EL (cell line): ENCODE measurements around the gene RYK.
"Not testable (repeated sequence)": the region's sequence is repeated elsewhere in the genome, so short reads cannot be mapped to it uniquely, and the experiment has no call there.

Experiments
- DNase-seq: peaks from one replicate; pipeline ENCODE4 v3.0.0-alpha.2; 2016

RYK gene

DNA sequence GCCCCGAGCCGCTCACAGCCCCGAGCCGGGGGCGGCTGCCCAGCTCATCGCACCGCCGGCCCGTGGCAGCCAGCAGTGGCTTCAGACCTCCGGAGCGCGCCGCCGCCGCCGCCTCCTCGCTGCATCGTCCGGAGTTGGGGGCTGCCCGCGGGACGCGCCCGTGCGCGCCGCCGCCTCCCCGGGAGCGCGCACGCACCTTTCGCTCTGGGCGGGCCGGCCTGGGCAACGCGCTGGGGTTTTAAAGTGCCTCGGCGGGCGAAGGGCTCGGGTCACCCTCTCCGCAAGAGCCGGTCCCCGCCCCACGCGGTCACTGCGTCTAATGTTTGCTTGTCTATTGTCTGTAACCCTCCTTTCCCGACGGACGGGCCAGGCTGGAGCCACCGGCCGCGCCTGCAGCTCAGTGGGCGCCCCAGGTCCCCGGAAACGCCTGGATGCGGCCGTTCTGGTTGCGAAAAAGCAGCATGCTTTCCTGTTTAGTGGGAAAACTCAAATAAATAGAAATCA, at the start of gene RYK:
TSS of gene RYK (minus strand) at position 143 of the 504 bp plus-strand sequence. CDS start 205 bp downstream, outside the sequence.
- DNase-seq, result peak; percentile 81

DNA sequence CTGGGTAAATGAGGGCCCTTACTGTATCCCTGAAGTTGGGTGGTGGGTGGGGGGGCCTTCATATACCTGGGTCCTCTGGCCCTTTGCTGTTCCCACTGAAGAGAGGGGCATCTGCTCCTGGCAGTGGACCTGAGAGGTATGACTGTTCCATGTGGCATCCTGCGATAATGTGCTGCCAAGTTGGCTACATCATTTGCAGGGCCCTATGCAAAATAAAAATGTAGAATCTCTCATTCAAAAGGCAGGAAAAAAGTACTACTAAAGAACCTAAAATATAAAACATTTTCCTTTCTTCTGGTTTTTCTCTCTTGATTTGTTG, 49.2 kb upstream of the RYK start:
- DNase-seq, result no peak

DNA sequence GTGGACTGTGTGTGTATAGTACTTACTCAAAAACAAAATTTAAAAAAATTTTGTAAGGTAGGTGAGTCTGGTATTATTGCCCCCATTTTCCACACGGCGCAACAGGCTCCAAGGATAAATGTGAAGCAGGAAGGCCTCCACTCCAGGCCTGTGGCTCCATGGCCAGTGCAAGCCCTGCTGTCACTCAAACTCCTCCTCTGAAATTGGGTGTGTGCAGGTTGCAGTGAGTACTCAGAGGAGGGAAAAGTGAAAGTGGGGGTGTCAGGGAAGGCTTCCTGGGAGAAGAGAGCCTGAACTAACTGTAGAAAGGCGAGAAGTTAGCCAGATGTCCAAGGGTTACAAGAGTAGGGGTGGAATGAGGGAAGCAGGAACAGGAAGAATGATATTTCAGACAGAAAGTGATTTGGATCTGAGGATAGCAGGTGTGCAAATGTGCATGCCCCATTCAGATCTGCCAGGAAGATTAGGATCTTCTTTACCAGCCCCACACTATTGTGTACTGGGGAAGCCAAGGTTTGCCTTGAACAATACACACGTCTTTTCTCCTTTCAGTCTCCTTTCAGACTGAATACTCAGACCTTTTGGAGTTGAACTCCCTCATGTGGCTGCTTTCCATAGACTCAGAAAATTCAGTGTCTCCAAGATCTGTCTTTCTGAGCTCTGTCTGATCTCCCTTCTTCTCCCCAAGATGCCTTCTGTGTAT, 48.7 kb upstream of the RYK start:
- no peak for DNase-seq

DNA sequence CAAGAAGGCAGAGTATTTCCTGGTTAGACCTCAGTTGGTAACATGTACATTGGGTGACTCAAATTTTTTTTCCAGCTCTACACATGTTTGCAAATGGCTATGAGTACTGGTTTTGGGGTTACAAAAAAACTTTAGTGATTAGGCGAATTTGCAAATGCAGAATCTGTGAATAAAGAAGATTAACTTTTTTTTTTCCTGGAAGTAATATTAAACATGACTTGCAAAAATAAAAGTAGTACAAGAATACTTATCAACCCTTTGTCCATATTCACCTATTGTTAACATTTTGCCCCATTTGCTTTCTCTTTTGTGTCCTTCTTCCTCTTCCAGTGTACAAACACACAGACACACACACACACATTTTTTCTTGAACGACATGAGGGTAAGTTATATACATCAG, 47.6 kb upstream of the RYK start:
- no peak for DNase-seq

DNA sequence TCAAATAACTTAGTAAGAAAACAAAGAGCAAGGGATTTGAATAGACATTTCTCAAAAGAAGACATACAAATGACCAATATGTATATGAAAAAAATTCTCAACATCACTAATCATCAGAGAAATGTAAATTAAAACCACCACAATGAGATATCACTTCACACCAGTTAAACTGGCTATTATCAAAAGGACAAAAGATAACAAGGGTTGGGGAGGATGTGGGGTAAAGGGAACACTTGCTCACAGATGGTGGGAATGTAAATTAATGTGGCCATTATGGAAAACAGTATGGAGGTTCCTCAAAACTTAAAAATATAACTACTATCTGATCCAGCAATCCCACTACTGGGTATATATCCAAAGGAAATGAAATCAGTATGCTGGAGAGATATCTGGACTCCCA, 46.0 kb upstream of the RYK start:
- DNase-seq, result no peak

DNA sequence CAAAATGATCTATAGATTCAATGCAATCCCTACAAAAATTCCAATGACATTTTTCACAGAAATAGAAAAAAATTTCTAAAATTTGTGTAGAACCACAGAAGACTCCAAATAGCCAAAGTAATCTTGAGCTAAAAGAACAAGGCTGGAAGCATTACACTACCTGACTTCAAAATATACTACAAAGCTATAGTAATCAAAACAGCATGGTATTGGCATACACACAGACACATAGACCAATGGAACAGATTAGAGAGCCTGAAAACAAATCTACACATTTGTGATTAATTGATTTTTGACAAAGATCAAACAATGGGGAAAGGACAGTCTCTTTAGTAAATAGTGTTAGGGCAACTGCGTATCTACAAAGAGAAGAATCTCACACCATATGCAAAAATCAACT, 45.3 kb upstream of the RYK start:
- DNase-seq, result no peak

DNA sequence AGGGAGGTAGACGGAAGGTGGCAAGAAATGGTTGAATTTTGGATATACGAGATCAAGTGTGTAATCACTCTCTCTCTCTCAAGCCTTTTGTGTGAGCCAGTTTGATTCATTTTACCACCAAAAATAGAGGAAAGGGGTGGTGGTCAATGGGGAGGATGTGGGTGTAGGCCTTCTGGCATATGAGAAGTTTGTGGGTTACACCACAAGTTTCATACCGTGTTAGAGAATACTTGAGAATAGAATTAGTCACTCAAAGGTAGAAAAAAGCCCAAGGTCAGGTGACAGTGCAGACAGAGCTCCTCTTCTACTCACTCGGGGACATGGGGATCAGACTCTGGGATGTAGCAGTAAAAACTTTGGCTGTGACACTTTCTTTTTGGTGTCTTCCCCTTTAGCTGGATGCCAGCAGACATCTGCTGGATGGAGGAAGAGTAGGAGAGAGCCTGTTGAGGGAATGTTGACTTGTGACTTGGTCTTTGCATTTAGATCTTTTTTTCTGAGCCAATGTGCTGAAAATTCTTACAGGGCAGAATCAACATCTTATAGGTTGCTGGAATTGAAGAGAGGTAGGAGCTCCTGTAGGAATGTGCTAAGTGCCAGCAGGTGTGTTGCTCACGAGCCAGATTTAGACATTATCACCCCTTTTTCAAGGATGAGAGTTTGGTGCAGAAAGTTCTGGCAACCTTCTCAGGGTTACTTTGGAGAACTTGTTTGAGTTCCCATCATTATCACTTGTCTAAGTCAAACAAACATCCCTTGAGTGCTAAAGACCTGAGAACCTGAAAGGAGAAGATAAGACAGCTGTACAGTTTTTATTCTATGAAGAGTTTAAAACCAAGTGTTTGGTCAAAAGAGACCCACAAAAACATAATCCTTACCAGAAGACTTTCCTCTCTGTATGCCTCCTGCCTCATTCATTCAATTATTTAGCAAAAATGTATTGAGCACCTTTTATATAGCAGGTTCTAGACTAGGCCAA, 43.9 kb upstream of the RYK start:
- no peak for DNase-seq

DNA sequence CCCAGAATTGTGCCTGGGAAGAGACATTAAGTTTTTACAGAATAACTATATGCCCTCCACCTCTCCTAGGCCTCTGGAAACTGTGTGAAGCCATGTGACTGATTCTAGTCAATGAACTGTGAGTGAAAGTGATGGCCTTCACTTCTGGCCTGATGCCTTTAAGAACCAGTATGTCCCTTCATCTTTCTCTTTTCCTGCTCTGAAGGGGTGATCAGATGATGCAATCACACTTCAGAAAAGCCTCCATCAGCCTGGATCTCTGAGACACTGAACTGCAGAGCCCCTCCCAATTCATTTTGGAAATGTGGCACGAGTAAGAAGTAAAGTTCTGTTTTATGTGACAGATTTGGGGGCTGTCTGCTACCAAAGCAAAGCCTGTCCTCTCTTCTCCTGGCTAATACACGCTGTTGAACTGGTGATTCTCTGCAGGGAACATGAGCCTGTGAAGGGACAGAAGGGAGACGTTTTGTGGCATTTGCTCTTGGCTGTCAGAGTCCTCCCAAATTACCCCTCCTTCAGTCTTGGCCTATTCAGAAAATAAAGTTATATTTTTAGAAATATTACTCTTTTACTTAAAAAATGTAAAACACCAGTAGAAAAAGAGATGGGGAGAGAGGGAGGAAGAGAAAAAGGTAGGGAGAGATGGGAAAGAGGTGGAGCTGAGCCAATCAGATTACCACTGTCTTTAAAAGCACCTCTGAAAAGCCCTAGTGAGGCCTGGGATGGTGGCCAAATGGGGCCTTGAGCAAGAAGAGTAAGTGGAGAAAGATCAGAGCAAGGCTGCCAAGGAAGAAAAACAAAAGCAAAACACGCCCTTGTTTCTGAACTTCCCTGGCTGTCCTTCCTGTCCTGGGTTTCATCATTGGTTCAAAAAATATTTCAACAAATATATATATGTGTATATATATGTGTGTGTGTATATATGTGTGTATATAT, 40.9 kb upstream of the RYK start:
- peak; percentile 46 for DNase-seq

DNA sequence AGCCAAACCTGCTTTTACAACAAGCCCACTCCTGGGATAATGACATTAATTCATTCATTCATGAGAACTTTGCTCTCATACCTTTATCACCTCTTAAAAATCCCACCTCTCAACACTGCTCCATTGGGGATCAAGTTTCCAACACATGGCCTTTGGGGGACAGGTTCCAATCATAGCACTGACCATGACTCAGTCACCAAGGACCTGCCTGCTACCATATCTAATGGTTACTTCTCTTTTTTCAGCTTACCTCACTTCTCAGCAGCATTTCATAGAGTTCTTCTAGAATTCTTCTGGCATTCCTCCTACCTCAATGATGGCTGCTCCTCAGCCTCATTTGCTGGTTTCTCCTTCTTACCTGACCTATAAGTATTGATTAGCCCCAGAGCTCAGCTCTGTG, 36.9 kb upstream of the RYK start:
- no peak for DNase-seq

DNA sequence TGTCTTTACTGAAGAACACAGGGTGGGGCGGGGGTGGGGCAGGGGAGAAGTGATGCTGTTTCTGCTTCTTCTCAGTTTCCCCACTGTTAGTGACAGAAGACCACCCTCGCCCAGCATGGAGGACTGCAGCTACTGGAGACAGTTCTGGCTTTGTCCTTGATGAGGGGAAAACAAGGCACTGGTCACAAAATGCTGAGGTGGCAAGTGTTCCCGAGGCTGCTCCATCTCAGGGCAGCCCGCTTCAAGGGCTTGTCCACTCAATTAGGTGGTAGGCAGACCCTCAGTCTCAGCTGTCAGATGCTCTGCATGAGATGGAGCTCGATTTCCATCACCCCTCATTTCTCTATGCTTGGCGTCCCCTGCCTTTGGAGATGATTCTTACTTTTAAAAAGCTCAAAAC, 33.8 kb upstream of the RYK start:
- no peak for DNase-seq

DNA sequence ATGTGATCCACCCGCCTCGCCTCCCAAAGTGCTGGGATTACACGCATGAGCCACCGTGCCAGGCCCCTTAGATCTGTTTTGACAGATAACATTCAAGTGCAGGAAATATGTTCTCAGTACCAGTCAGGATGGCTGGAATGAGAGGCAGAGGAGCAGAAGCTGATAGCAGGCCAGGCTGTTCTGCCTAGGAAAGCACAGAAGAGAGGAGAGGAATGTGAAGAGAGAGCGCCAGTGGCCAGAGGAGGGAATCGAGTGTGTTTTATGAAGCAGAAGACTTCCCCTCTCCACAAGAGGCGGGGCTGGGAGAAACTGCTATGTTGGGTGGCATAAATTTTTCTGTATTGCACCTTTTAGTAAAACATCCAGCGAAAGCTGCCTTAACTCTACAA, 32.0 kb upstream of the RYK start:
- DNase-seq, result no peak

DNA sequence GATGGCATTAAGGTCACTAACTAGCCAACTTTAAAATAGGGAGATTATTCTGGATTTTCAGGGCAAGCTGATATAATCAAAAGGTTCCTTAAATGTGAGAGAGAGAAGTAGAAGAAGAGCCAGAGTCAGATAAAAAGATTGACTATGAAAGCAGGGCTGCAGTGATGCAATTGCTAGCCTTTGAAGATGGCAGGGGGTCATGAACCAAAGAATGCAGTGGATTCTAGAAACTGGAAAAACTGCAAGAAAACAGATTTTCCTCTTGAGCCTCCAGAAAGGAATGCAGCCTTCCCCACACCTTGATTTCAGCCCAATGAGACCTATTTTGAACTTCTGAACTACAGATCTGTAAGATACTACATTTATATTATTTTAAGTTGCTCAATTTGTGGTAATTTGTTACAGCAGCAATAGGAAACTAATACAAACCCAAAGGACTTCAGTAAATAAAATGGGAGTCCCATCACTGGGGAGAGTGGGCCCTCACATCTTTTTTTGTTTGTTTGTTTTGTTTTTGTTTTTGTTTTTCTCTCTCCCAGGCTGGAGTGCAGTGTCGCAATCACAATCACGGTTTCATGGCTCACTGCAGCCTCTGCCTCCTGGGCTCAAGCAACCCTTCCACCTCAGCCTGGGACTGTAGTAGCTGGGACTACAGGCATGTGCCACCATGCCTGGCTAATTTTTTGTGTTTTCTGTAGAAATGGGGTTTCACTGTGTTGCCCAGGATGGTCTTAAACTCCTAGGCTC, 31.4 kb upstream of the RYK start:
- no peak for DNase-seq

DNA sequence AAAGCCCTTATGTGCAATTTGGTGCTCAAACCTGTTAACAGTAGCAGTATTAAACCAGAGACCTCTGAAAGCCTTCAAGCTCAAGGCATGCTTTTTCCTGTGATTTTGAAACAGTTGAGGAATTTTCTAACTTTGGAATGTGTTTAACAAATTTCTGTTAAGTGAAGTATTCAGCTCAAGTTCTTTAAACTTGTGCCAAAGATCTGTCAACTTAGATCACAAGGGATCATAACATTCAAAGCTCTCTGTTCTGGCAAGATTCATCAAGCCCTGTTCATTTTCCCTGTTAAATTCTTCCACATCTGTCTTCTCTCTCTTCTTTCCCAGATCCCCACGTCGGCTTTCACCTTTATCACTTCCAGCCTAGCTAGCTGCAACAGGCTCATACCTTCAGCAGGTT, 28.8 kb upstream of the RYK start:
- no peak for DNase-seq

DNA sequence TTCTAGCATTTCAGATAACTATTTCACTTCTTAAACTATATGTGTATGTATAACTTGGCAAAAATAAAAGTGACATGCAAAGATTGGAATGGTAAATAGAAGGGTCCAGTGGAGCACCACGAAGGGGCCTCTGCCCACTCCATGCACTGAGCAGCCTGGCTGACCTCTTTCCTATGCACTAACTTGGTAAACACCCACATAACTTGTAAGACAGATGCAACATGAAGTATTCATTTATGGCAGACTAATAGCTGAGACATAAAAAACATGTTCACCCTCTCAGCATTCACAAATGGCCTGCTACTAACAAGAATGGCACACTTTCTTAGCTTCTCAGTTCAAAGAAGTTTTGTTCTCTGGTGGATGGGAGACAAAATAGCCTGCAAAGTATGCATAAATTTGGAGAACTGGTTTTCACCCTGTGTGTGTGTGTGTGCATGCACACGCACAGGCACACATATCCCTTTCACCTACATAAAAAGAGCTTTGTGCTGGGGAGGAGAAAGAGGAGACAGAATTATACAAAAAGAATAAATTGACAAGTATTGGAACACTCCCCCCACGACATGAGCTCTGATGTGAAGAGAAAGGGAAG, 26.5 kb upstream of the RYK start:
- DNase-seq, result no peak

DNA sequence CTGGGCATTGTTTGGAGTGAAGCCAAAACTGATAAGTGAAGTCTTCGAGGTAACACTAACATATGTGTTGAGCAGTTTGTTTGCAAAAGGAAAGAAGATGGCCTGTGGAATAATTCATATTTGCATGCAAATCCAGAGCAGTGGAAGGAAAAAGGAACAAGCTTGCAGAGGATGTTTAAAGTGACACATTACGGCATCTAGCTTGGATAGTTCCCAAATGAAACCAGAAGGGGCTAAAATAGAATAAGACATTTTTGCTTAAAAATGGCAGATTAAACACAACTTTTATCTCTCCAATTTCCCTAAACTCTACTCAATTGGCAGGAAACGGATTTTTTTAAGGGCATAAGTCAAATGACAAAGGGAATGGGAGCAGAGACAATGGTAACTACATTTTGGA, 25.4 kb upstream of the RYK start:
- DNase-seq, result no peak

DNA sequence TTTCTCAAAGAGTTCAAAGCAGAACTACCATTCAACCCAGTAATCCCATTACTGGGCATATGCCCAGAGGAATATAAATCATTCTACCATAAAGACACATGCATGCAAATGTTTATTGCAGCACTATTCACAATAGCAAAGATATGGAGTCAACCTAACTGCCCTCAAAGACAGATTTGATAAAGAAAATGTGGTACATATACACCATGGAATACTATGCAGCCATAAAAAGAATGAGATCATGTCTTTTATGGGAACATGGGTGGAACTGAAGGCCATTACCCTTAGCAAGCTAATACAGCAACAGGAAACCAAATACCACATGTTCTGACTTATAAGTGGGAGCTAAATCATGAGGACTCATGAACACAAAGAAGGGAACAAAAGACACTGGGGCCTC, 24.5 kb upstream of the RYK start:
- not testable (repeated sequence) for DNase-seq

DNA sequence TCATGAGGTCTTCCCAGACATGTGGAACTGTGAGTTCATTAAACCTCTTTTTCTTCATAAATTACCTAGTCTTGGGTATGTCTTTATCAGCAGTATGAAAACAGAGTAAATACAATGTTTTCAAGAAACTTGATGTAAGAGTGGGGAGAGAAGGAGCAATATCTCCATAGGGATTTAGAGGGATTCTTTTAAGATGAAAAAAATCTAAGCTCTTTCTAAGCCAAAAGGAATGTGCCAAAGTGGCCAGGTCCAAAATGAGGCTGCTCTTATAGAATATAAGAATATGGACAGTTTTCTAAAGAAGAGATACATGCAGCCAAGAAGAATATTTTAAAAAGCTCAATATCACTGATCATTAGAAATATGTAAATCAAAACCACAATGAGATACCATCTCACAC, 23.9 kb upstream of the RYK start:
- no peak for DNase-seq

DNA sequence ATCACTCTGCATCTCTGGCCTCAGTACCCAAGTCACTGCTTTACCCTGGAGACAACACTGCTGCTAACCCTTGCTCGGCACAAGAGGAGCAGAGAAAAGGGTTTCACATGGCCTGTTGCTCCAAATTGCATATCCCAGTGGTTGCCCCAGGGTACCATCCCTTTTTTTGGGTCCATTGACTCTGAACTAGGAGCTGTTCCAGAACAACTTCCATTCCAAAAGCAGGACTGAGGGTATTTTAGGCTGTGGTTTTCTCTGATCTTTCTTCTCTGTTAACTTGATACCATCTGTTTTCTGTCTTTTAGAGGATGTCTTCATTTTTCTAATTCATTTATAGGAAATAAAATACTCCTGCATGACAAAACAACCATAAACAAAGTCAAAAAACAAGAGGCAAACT, 17.3 kb upstream of the RYK start:
- no peak for DNase-seq

DNA sequence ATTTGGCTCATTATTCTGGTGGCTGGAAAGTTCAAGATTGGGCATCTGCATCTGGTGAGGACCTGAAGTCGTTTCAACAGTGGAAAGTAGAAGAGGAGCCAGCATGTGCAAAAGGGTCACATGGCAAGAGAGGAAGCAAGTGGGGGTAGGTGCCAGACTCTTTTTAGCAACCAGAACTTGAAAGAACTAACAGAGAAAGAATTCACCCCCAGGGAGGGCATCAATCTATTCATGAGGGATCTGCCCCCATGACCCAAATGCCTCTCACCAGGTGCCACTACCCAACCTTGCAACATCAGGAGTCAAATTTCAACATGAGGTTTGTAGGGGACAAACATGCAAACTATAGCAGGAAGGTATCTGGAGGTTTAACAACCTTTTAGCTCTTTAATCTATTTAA, 10.3 kb upstream of the RYK start:
- no peak for DNase-seq

DNA sequence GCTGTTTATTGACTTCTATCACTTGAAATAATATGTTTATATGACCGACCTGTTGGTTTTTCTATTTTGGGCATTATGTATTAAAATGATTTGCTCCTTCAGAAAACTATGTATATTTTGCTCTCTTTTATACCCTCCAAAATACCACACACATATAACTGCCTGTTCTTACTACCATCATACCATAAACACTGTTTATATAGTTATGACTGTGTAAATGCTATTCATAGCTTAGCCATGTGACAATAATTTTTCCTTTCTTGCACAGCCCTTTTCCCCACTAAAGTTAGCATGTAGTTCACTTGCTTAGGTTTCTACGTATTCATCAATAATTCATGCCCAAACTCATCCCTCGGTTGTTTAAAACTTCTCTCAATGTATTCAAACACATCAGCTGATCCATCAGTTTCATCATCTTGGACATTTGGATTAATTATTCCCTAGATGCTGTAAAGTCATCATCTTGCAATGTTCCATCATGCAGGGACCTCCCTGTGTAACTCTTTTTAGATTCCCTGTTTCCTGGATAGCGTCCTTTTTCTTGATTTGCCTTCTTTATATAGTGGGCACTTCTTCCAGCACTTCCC, 8.2 kb upstream of the RYK start:
- no peak for DNase-seq

DNA sequence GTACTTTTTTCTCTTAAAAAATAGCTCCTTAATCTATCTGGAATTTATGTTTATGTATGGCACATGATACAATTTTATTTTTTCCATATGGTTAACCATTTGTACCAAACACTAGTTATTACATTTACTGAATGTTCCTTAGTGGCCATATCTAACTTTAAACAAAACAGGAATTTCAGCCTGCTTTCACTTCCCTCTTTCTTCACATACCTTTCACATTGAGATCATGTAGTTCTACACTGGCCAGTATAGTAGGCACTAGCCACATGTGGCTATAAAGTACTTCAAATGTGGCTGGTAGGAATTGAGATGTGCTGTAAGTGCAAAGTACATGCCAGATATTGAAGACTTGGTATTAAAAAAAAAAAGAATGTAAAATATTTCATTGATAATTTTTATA, 4.7 kb upstream of the RYK start:
- DNase-seq, result no peak
